OCI-LY1 (cell line): ENCODE data around the gene AJM1.

Experiments
- EZH2 ChIP-seq: fragments of 200-600 bp; sonication (generic), shearing (Covaris generic); IDR thresholded peaks from 2 replicates; pipeline ENCODE4 v1.8.0; 2017; ENCODE audit warnings: borderline replicate concordance, mixed run types, mild to moderate bottlenecking, antibody characterized with exemption, low read length, moderate library complexity, mixed read lengths
- TF ChIP-seq, protein P1 (sequence below): fragments of 200-600 bp; sonication (generic), shearing (Covaris generic); IDR thresholded peaks from 2 replicates; pipeline ENCODE4 v1.5.1; 2017; ENCODE audit warnings: mild to moderate bottlenecking, antibody characterized with exemption, low read length, moderate library complexity, mixed read lengths

DNA sequence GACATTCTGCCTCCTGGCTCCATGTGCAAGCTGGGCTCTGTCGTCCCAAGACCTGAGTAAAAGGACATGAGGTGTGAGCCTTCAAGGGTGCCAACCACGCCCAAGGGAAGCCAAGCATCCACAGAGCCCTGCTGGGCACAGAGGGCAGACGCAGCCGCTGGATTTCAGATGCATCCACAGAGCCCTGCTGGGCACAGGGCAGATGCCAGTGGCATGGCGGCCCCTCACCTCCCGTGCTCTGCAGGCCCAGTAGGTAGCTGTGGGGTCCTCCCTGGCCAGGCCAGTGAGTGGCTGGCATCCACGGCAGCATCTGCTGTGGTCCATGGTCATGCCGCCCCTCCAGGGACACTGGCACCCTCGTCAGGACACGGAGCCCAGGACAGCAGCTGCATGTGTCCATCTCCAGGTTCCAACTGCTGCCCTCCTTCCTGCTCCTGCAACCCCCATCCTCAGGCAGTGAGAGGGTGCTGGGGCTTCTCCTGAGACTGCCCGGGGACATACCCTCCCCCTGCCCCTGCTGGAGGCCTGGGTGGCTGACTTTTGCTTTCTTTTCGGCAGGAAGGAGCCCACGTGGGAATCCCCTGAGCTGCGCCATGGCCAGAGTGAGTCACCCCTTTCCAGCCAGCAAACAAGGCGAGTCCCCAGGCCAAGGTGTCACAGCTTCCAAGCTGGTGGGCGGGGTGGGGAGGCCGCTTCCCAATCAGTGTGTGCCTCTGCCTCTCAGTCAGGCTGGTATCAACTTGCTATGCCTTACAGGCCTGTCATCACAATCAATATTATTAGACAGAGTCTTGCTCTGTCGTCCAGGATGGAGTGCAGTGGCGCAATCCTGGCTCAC lies 40.0 kb downstream of the AJM1 start:
- no peak for TF ChIP-seq EZH2
- TF ChIP-seq, protein P1, sequence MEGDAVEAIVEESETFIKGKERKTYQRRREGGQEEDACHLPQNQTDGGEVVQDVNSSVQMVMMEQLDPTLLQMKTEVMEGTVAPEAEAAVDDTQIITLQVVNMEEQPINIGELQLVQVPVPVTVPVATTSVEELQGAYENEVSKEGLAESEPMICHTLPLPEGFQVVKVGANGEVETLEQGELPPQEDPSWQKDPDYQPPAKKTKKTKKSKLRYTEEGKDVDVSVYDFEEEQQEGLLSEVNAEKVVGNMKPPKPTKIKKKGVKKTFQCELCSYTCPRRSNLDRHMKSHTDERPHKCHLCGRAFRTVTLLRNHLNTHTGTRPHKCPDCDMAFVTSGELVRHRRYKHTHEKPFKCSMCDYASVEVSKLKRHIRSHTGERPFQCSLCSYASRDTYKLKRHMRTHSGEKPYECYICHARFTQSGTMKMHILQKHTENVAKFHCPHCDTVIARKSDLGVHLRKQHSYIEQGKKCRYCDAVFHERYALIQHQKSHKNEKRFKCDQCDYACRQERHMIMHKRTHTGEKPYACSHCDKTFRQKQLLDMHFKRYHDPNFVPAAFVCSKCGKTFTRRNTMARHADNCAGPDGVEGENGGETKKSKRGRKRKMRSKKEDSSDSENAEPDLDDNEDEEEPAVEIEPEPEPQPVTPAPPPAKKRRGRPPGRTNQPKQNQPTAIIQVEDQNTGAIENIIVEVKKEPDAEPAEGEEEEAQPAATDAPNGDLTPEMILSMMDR: no peak
